ENCODE results near the gene CGB7. TPM values are rescaled to one million over a fixed set of nuclear protein-coding genes. Genes with fewer than 3 reads are reported as not detected.

Gene CGB7
- total RNA-seq, 1 experiment from 2014 or later, result 1.2 TPM

DNA sequence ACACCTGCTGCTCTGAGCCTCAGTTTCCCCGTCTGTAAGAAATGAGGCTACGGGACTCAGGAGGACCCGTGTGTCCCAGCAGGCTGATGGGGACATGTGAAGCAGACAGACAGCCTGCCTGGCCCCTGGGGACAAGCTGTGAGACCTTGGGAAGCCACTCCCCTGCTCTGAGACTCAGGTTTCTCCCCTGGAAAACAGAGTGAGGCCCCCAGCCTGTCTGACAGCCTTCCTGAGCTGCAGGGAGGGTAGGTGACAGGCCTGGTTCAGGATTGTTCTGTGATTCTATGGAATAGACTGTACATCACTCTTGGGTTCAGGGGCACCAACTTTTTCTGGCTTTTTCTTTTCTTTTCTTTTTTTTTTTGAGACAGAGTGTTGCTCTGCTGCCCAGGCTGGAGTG lies 10.0 kb upstream of the CGB7 start:
- peaks cover 7 to 14% of the 10 kb centered on the region in 2 experiments; a peak in 4 of 5 replicates for H3K9me3 Mint-ChIP-seq
- no peak overlapping the region for H3K18ac ChIP-seq (ENCODE audit: insufficient read length, low read depth, low read length)
- H2BK5ac ChIP-seq (ENCODE audit: insufficient read length, low read length), result no peak overlapping the region
- H3K9ac ChIP-seq (ENCODE audit: extremely low read depth, insufficient read length, low read length), result no peak overlapping the region
- H3K4me3 Mint-ChIP-seq, result no peak overlapping the region
- no peak overlapping the region for H3T11ph ChIP-seq (ENCODE audit: low read length)
- H2AK5ac ChIP-seq (ENCODE audit: insufficient read length, low read length), result no peak overlapping the region
- no peak overlapping the region for H3K14ac ChIP-seq (ENCODE audit: insufficient read depth, low read length)
- TF ChIP-seq, protein P1, sequence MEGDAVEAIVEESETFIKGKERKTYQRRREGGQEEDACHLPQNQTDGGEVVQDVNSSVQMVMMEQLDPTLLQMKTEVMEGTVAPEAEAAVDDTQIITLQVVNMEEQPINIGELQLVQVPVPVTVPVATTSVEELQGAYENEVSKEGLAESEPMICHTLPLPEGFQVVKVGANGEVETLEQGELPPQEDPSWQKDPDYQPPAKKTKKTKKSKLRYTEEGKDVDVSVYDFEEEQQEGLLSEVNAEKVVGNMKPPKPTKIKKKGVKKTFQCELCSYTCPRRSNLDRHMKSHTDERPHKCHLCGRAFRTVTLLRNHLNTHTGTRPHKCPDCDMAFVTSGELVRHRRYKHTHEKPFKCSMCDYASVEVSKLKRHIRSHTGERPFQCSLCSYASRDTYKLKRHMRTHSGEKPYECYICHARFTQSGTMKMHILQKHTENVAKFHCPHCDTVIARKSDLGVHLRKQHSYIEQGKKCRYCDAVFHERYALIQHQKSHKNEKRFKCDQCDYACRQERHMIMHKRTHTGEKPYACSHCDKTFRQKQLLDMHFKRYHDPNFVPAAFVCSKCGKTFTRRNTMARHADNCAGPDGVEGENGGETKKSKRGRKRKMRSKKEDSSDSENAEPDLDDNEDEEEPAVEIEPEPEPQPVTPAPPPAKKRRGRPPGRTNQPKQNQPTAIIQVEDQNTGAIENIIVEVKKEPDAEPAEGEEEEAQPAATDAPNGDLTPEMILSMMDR (conservative IDR thresholded peaks at IDR 0.05), result no peak
- H3K79me2 ChIP-seq (ENCODE audit: insufficient read depth, low read length), result no peaks in the 10 kb centered on the region
- no peak overlapping the region for H3K23ac ChIP-seq (ENCODE audit: insufficient read length, low read depth, low read length)
- H3K27ac ChIP-seq (ENCODE audit: insufficient read length, low read depth, low read length), result no peak overlapping the region
- WGBS (ENCODE audit: extremely low coverage, insufficient read length, low lambda C conversion rate), result no CpG with 5 or more reads among the region's 3 CpGs
- H2BK20ac ChIP-seq (ENCODE audit: low read depth, low read length, poor library complexity, severe bottlenecking), result no peak overlapping the region
- H3K27ac Mint-ChIP-seq, result no peak overlapping the region
- H2BK120ac ChIP-seq (ENCODE audit: low read depth, low read length, poor library complexity, severe bottlenecking), result no peak overlapping the region
- peaks cover 2% of the 10 kb centered on the region; the same call in 1 of the 2 replicates for H3K4me1 ChIP-seq (ENCODE audit: insufficient read depth, low read length)
- H3K79me1 ChIP-seq (ENCODE audit: insufficient read depth, low read depth, low read length, poor library complexity, severe bottlenecking), result no peaks in the 10 kb centered on the region
- peaks cover 36% of the 10 kb centered on the region; the same call in 1 of the 2 replicates for H3K27me3 ChIP-seq (ENCODE audit: insufficient read depth, low read length)
- no peak overlapping the region for H3K4ac ChIP-seq (ENCODE audit: low read depth, low read length)
- no peak overlapping the region for H4K8ac ChIP-seq (replicated peaks; ENCODE audit: insufficient read length, low read depth, low read length)
- no peak overlapping the region for H3K4me2 ChIP-seq (ENCODE audit: insufficient read depth, insufficient read length, low read length)
- peaks cover 29 to 46% of the 10 kb centered on the region in 2 experiments for H3K4me1 Mint-ChIP-seq
- no peaks in the 10 kb centered on the region for H4K20me1 ChIP-seq (ENCODE audit: control insufficient read depth, insufficient read depth, insufficient read length)
- H4K91ac ChIP-seq (ENCODE audit: insufficient read length, low read depth, low read length), result no peak overlapping the region
- no peak overlapping the region for H2BK12ac ChIP-seq (ENCODE audit: insufficient read length, low read depth, low read length)
- peaks cover 83% of the 10 kb centered on the region for H3K27me3 Mint-ChIP-seq (ENCODE audit: low read depth)
- no peak overlapping the region for H4K5ac ChIP-seq (ENCODE audit: insufficient read length, low read depth, low read length)
- no peaks in the 10 kb centered on the region for H3K9me3 ChIP-seq (ENCODE audit: control insufficient read depth, low read depth, low read length)
- peaks cover 0 to 4% (median 3%) of the 10 kb centered on the region in 3 experiments; a peak in 3 of 7 replicates for H3K36me3 Mint-ChIP-seq (ENCODE audit: insufficient read depth in 1 of 3, low read depth in 3 of 3)
- DNase-seq, result no peak
- H2BK15ac ChIP-seq (ENCODE audit: low read depth, low read length), result no peak overlapping the region; the same call in 1 of the 2 replicates
- no peak overlapping the region for H3K56ac ChIP-seq (ENCODE audit: insufficient read length, low read depth, low read length)
- H2AFZ ChIP-seq (ENCODE audit: low read length), result no peak overlapping the region
- H3K23me2 ChIP-seq (ENCODE audit: insufficient read length, low read depth, low read length, poor library complexity, severe bottlenecking), result peaks cover 3% of the 10 kb centered on the region

Data from H9 (cell line).